ENCODE results near the gene DICER1.

Gene DICER1

GRCh38 chr14:95126906-95127530 is 30.3 kb downstream of the DICER1 start:
- DNase-seq (ENCODE audit: low read depth in 2 of 3, low spot score in 2 of 3), result no peak

GRCh38 chr14:95125915-95126314 is 31.4 kb downstream of the DICER1 start:
- DNase-seq (ENCODE audit: low read depth in 2 of 3, low spot score in 2 of 3), result no peak

- no peak for DNase-seq (ENCODE audit: low read depth in 2 of 3, low spot score in 2 of 3)
Measured at GRCh38 chr14:95125221-95125620, 32.1 kb downstream of the DICER1 start.

- DNase-seq (ENCODE audit: low read depth in 2 of 3, low spot score in 2 of 3), result no peak
Measured at GRCh38 chr14:95123891-95124579, 33.3 kb downstream of the DICER1 start.

GRCh38 chr14:95122621-95122945 is 34.7 kb downstream of the DICER1 start:
- no peak for DNase-seq (ENCODE audit: low read depth in 2 of 3, low spot score in 2 of 3)

GRCh38 chr14:95121911-95122620 is 35.3 kb downstream of the DICER1 start:
- DNase-seq (ENCODE audit: low read depth in 2 of 3, low spot score in 2 of 3), result no peak

GRCh38 chr14:95119336-95119735 is 38.0 kb downstream of the DICER1 start:
- DNase-seq (ENCODE audit: low read depth in 2 of 3, low spot score in 2 of 3), result no peak

GRCh38 chr14:95117937-95118721 is 39.2 kb downstream of the DICER1 start:
- no peak for DNase-seq (ENCODE audit: low read depth in 2 of 3, low spot score in 2 of 3)

- DNase-seq (ENCODE audit: low read depth in 2 of 3, low spot score in 2 of 3), result no peak
Measured at GRCh38 chr14:95113476-95113875, 43.9 kb downstream of the DICER1 start.

- no peak for DNase-seq (ENCODE audit: low read depth in 2 of 3, low spot score in 2 of 3)
Measured at GRCh38 chr14:95111507-95112164, 45.7 kb downstream of the DICER1 start.

- no peak for DNase-seq (ENCODE audit: low read depth in 2 of 3, low spot score in 2 of 3)
Measured at GRCh38 chr14:95110178-95110577, 47.2 kb downstream of the DICER1 start.

GRCh38 chr14:95107711-95108110 is 49.6 kb downstream of the DICER1 start:
- no peak for DNase-seq (ENCODE audit: low read depth in 2 of 3, low spot score in 2 of 3)

GRCh38 chr14:95106971-95107370 is 50.4 kb downstream of the DICER1 start:
- no peak for DNase-seq (ENCODE audit: low read depth in 2 of 3, low spot score in 2 of 3)

GRCh38 chr14:95104911-95105310 is 52.4 kb downstream of the DICER1 start:
- DNase-seq (ENCODE audit: low read depth in 2 of 3, low spot score in 2 of 3), result no peak

- DNase-seq (ENCODE audit: low read depth in 2 of 3, low spot score in 2 of 3), result no peak
Measured at GRCh38 chr14:95102680-95103044, 54.7 kb downstream of the DICER1 start.

GRCh38 chr14:95101736-95102679 is 55.3 kb downstream of the DICER1 start:
- DNase-seq (ENCODE audit: low read depth in 2 of 3, low spot score in 2 of 3), result no peak

- no peak for DNase-seq (ENCODE audit: low read depth in 2 of 3, low spot score in 2 of 3)
Measured at GRCh38 chr14:95098984-95099599, 58.2 kb downstream of the DICER1 start.

- DNase-seq (ENCODE audit: low read depth in 2 of 3, low spot score in 2 of 3), result no peak
Measured at GRCh38 chr14:95097385-95097784, 59.9 kb downstream of the DICER1 start.

GRCh38 chr14:95096476-95096875 is 60.9 kb downstream of the DICER1 start:
- no peak for DNase-seq (ENCODE audit: low read depth in 2 of 3, low spot score in 2 of 3)

GRCh38 chr14:95095996-95096395 is 61.3 kb downstream of the DICER1 start:
- no peak for DNase-seq (ENCODE audit: low read depth in 2 of 3, low spot score in 2 of 3)
